Measurements from ENCODE around the gene C10orf90.

- TF ChIP-seq EZH2phosphoT487 (IDR thresholded peaks at IDR 0.05; ENCODE audit: borderline replicate concordance, low read length) (no peak), CTCF (conservative IDR thresholded peaks at IDR 0.05; ENCODE audit: low read depth, low read length) (no peak), EZH2 (IDR thresholded peaks at IDR 0.05; ENCODE audit: low read length, unreplicated experiment) (no peak)
Observed at GRCh38 chr10:126617733-126618132, 52.8 kb downstream of the C10orf90 start.
